Lower leg skin (tissue), 4 donors: Measurements from ENCODE around the gene MATCAP1. TPM values are rescaled to one million over a fixed set of nuclear protein-coding genes. Genes with fewer than 3 reads are reported as not detected.

Experiments
- DNase-seq, 2 donors: peaks; one replicate each; pipeline ENCODE4 v3.0.0-alpha.2; 2019; ENCODE audit warnings: low spot score in 2 of 2
- H3K4me3 ChIP-seq: fragments of 200-600 bp; sonication (generic); 2 replicates; pipeline ENCODE4 v1.5.1; 2017; ENCODE audit warnings: mild to moderate bottlenecking, low read depth; ENCODE audit not compliant: poor library complexity, severe bottlenecking
- CTCF ChIP-seq, 3 donors: fragments of 450-650 bp; IDR thresholded peaks; one replicate each; pipeline ENCODE4 v1.5.1; 2016; ENCODE audit warnings: antibody characterized with exemption in 3 of 3, mild to moderate bottlenecking in 3 of 3, moderate library complexity in 2 of 3
- POLR2A ChIP-seq, 2 donors: fragments of 450-650 bp; IDR thresholded peaks; one replicate each; pipeline ENCODE4 v1.6.1; 2016 to 2017; ENCODE audit warnings: antibody characterized with exemption in 2 of 2, mild to moderate bottlenecking in 1 of 2, moderate library complexity in 1 of 2
- WGBS, 2 donors: methylation state at CpG; one replicate each; pipeline ENCODE4 v1.1.5; 2018; 5-methylcytosine and 5-hydroxymethylcytosine counted together
- intact Hi-C: fragments of 100-400 bp; cut with DNase I; formaldehyde crosslinking; loops from one replicate; pipeline ENCODE4 v1.15.0; 2023; ENCODE audit warnings: low total_unique reads
- total RNA-seq, 4 donors: library from RNA; depleted of rRNA; stranded (reverse); fragments of >200 nt; gene quantifications; one replicate each; pipeline ENCODE4 v1.1.0, GENCODE V29; 2016

Gene MATCAP1
- total RNA-seq, 4 donors from 2014 or later: 5.1 to 8.9 (median 7.3) TPM

- intact Hi-C loops: no loop called here
- WGBS, 2 donors: 29 to 51% methylated on average over 21 to 22 of the region's 22 CpGs
- TF ChIP-seq CTCF (IDR thresholded peaks at IDR 0.05) (no peak), POLR2A (IDR thresholded peaks at IDR 0.05) (no peak)
- H3K4me3 ChIP-seq: no peak overlapping the region
- no peak for DNase-seq
These were observed 16.0 kb upstream of the MATCAP1 start for GRCh38 chr16:67199808-67200198.

- peak in 1 of 2 donors; percentile 89 for DNase-seq
- 34 to 41% methylated on average over 18 to 37 of the region's 61 CpGs for WGBS, 2 donors
- peak within 1 kb of the TSS; percentile 4 for H3K4me3 ChIP-seq
- TF ChIP-seq CTCF (IDR thresholded peaks at IDR 0.05) (no peak), POLR2A (IDR thresholded peaks at IDR 0.05) (no peak)
- intact Hi-C loops: no loop called here
These were observed 15.4 kb upstream of the MATCAP1 start, which contains the start of gene ELMO3 for GRCh38 chr16:67199011-67199807. ELMO3 (plus strand) TSS chr16:67199131; CDS start chr16:67199327, 196 bp downstream.

GRCh38 chr16:67198238-67198734 lies 14.5 kb upstream of the MATCAP1 start:
- H3K4me3 ChIP-seq: no peak overlapping the region
- TF ChIP-seq POLR2A (IDR thresholded peaks at IDR 0.05) (no peak), CTCF (IDR thresholded peaks at IDR 0.05) (no peak)
- DNase-seq: no peak
- intact Hi-C loops: no loop called here
- 39 to 59% methylated on average over 11 to 12 of the region's 12 CpGs for WGBS, 2 donors

GRCh38 chr16:67197704-67198103 lies 13.9 kb upstream of the MATCAP1 start:
- 77 to 85% methylated on average over 6 of the region's 6 CpGs for WGBS, 2 donors
- TF ChIP-seq CTCF (IDR thresholded peaks at IDR 0.05) (no peak), POLR2A (IDR thresholded peaks at IDR 0.05) (no peak)
- no peak overlapping the region for H3K4me3 ChIP-seq
- intact Hi-C loops: no loop called here
- no peak for DNase-seq

GRCh38 chr16:67196881-67197280 lies 13.1 kb upstream of the MATCAP1 start:
- TF ChIP-seq POLR2A (IDR thresholded peaks at IDR 0.05) (no peak), CTCF (IDR thresholded peaks at IDR 0.05) (no peak)
- DNase-seq: no peak
- WGBS, 2 donors: 100% methylated on average over 1 of the region's 1 CpG
- H3K4me3 ChIP-seq: no peak overlapping the region
- intact Hi-C loops: no loop called here
